Psoas muscle (tissue), 8 donors: Measurements from ENCODE around the gene GATAD1. TPM values are rescaled to one million over a fixed set of nuclear protein-coding genes. Genes with fewer than 3 reads are reported as not detected.

Experiments used
- ATAC-seq, 4 donors: fragments of 200-7000 bp; cut with Tn5 transposase; one replicate each; pipeline ENCODE4 v1.9.1; 2020; ENCODE audit warnings: moderate library complexity in 3 of 4, mild to moderate bottlenecking in 2 of 4
- DNase-seq, 2 donors: peaks; one replicate each; pipeline ENCODE4 v3.0.0-alpha.2; 2020
- H3K27ac ChIP-seq: fragments of 200-600 bp; one replicate; pipeline ENCODE4 v1.8.0; 2022
- H3K27me3 ChIP-seq, 3 donors: fragments of 200-600 bp in 1 of 3; one replicate each; pipeline versions ENCODE4 v1.6.1 to v1.8.0; 2013 to 2022; ENCODE audit warnings: low read length in 2 of 3, mild to moderate bottlenecking in 2 of 3, moderate library complexity in 1 of 3; ENCODE audit not compliant: insufficient read depth in 3 of 3
- H3K36me3 ChIP-seq, 2 donors: fragments of 200-600 bp in 1 of 2; one replicate each; pipeline versions ENCODE4 v1.6.1 to v1.8.0; 2013 to 2022; ENCODE audit warnings: low read depth in 1 of 2, mild to moderate bottlenecking in 1 of 2, moderate library complexity in 1 of 2; ENCODE audit not compliant: insufficient read depth in 1 of 2
- H3K4me1 ChIP-seq: fragments of 200-600 bp; one replicate; pipeline ENCODE4 v1.8.0; 2022
- H3K4me3 ChIP-seq: fragments of 200-600 bp; one replicate; pipeline ENCODE4 v1.8.0; 2022; ENCODE audit warnings: mild to moderate bottlenecking
- H3K9me3 ChIP-seq: fragments of 200-600 bp; one replicate; pipeline ENCODE4 v1.8.0; 2022
- CTCF ChIP-seq: fragments of 200-600 bp; IDR thresholded peaks from one replicate; pipeline ENCODE4 v1.8.0; 2022; ENCODE audit warnings: antibody characterized with exemption
- WGBS, 3 donors: extraction: QIAGEN DNeasy Blood & Tissue Kit; methylation state at CpG; one replicate each; pipeline versions ENCODE4 v1.1.6 to v1.1.7; 2013; 5-methylcytosine and 5-hydroxymethylcytosine counted together
- intact Hi-C, 2 donors: fragments of 100-400 bp; cut with DNase I; formaldehyde crosslinking; loops; one replicate each; pipeline versions ENCODE4 v1.11.0 to v1.14.2; 2022
- polyA plus RNA-seq, 3 donors: library from polyadenylated mRNA; stranded (reverse); fragments of 200-250 nt; gene quantifications; one replicate each; pipeline ENCODE4 v1.2.3, GENCODE V29; 2013
- total RNA-seq, 4 donors: library from RNA; stranded (reverse); fragmentation: NEBNext Ultra II Directional in 2 of 4; extraction: Animal tissue kit (Norgen Biotek cat#: 25700) in 2 of 4; gene quantifications; one replicate each; pipeline versions ENCODE4 v1.2.1 to v1.2.4, GENCODE V29; 2021 to 2023
- donor health status: healthy with polysubstance abuse.
- donor health status: DM: no; HTN: no; CAD: no; lungs with moderate emphysema.
- donor health status: Bipolar disorder and iron deficiency.
- donor health status: healthy.
- donor health status: DM: yes; HTN: yes; CAD: no.
- donor health status: DM: no; HTN: no; CAD: no.
- donor health status: DM: no; HTN: no; CAD: no.
- donor health status: DM: yes; HTN: yes; CAD: no.

Gene GATAD1
- total and polyA plus RNA-seq, 7 donors: 7.4 to 12.5 (median 10.5) TPM

- Histone ChIP-seq H3K4me1 (no peaks in the 10 kb centered on the region), H3K9me3 (no peaks in the 10 kb centered on the region), H3K27ac (no peak overlapping the region), H3K4me3 (no peak overlapping the region), H3K27me3 (no peaks in the 10 kb centered on the region), H3K36me3 (peaks cover 2 to 99% of the 10 kb centered on the region in 2 donors)
- intact Hi-C loops: loop anchor here (5.0 to 10.0 kb wide), 2 partner anchors 421 to 429 kb away; no protein-coding TSS in a partner anchor
- no peak for ATAC-seq
- no peak for DNase-seq
- no peak for TF ChIP-seq CTCF
- WGBS, 3 donors: 69 to 83% (median 72%) methylated on average over 2 of the region's 2 CpGs
Measured at GRCh38 chr7:92503767-92504166, 56.5 kb downstream of the GATAD1 start.

- Histone ChIP-seq H3K27me3 (no peaks in the 10 kb centered on the region), H3K36me3 (peaks cover 0 to 99% of the 10 kb centered on the region in 2 donors), H3K4me1 (no peaks in the 10 kb centered on the region), H3K9me3 (no peaks in the 10 kb centered on the region), H3K4me3 (no peak overlapping the region), H3K27ac (no peak overlapping the region)
- 56 to 63% (median 62%) methylated on average over 3 of the region's 3 CpGs for WGBS, 3 donors
- intact Hi-C loops: loop anchor here (5.0 to 10.0 kb wide), 2 partner anchors 422 to 430 kb away; no protein-coding TSS in a partner anchor
- TF ChIP-seq CTCF: no peak
- peak in 3 of 4 donors; percentile 61 to 86 (median 71) for ATAC-seq
- DNase-seq: no peak
Measured at GRCh38 chr7:92504563-92504962, 57.3 kb downstream of the GATAD1 start.

- no peak overlapping the region for H3K27ac ChIP-seq
- no peak overlapping the region for H3K4me3 ChIP-seq
- WGBS, 3 donors: 85 to 91% (median 88%) methylated on average over 2 of the region's 2 CpGs
- H3K27me3 ChIP-seq: no peaks in the 10 kb centered on the region
- DNase-seq: no peak
- TF ChIP-seq CTCF: no peak
- no peak for ATAC-seq
- intact Hi-C loops: loop anchor here in 1 of 2 donors (10.0 kb wide), 1 partner anchor 432 kb away; no protein-coding TSS in a partner anchor
- no peaks in the 10 kb centered on the region for H3K4me1 ChIP-seq
- no peaks in the 10 kb centered on the region for H3K9me3 ChIP-seq
- peaks cover 0 to 99% of the 10 kb centered on the region in 2 donors for H3K36me3 ChIP-seq
Measured at GRCh38 chr7:92506363-92506762, 59.1 kb downstream of the GATAD1 start.

- no peaks in the 10 kb centered on the region for H3K27me3 ChIP-seq
- H3K27ac ChIP-seq: no peak overlapping the region
- 94 to 97% (median 96%) methylated on average over 5 of the region's 5 CpGs for WGBS, 3 donors
- ATAC-seq (no peak), DNase-seq (no peak)
- H3K4me1 ChIP-seq: no peaks in the 10 kb centered on the region
- intact Hi-C loops: loop anchor here in 1 of 2 donors (10.0 kb wide), 1 partner anchor 434 kb away; no protein-coding TSS in a partner anchor
- H3K36me3 ChIP-seq: peaks cover 0 to 93% of the 10 kb centered on the region in 2 donors
- H3K9me3 ChIP-seq: no peaks in the 10 kb centered on the region
- no peak overlapping the region for H3K4me3 ChIP-seq
- no peak for TF ChIP-seq CTCF
Measured at GRCh38 chr7:92508946-92509345, 61.7 kb downstream of the GATAD1 start.

Other genes starting within 250 kb of the GATAD1 start
- 10 to 100 TPM; 23.5 to 30.5 (median 26.7) TPM for gene KRIT1, start 201.6 kb upstream of the GATAD1 start, total RNA-seq
- gene KRIT1, start 201.6 kb upstream of the GATAD1 start, polyA plus RNA-seq: 10 to 100 TPM; 12.4 to 31.7 (median 14.0) TPM
- 10 to 100 TPM; 23.3 to 31.9 (median 26.7) TPM for gene ANKIB1, start 201.5 kb upstream of the GATAD1 start, total RNA-seq
- gene ANKIB1, start 201.5 kb upstream of the GATAD1 start, polyA plus RNA-seq: 10 to 100 TPM in 1 of 3 donors, 1 to 10 TPM in 2; 4.9 to 14.6 (median 7.3) TPM
- gene ERVW-1, start 30.5 kb downstream of the GATAD1 start, total RNA-seq: not detected
- under 1 TPM in 1 of 3 donors, not detected in 2; 0.03 TPM for gene ERVW-1, start 30.5 kb downstream of the GATAD1 start, polyA plus RNA-seq
- 10 to 100 TPM; 11.1 to 14.2 (median 11.8) TPM for gene PEX1, start 81.0 kb downstream of the GATAD1 start, total RNA-seq
- gene PEX1, start 81.0 kb downstream of the GATAD1 start, polyA plus RNA-seq: 1 to 10 TPM; 3.9 to 7.5 (median 6.7) TPM
- 10 to 100 TPM in 2 of 4 donors, 1 to 10 TPM in 2; 7.7 to 15.8 (median 10.3) TPM for gene RBM48, start 81.3 kb downstream of the GATAD1 start, total RNA-seq
- 10 to 100 TPM in 2 of 3 donors, 1 to 10 TPM in 1; 9.2 to 28.0 (median 12.7) TPM for gene RBM48, start 81.3 kb downstream of the GATAD1 start, polyA plus RNA-seq
- 10 to 100 TPM in 2 of 4 donors, 1 to 10 TPM in 2; 9.1 to 16.3 (median 11.1) TPM for gene FAM133B, start 142.9 kb downstream of the GATAD1 start, total RNA-seq
- 10 to 100 TPM; 16.3 to 23.1 (median 17.4) TPM for gene FAM133B, start 142.9 kb downstream of the GATAD1 start, polyA plus RNA-seq